ENCODE results near the gene WDFY3.
"Not testable (repeated sequence)": the region's sequence is repeated elsewhere in the genome, so short reads cannot be mapped to it uniquely, and the experiment has no call there.

WDFY3 gene

GRCh38 chr4:84856468-84857049 lies 109.9 kb downstream of the WDFY3 start:
- DNase-seq (ENCODE audit: low read depth, low spot score) = no peak

GRCh38 chr4:84855774-84856173 lies 110.7 kb downstream of the WDFY3 start:
- DNase-seq (ENCODE audit: low read depth, low spot score) = no peak

GRCh38 chr4:84852081-84852480 lies 114.4 kb downstream of the WDFY3 start:
- DNase-seq (ENCODE audit: low read depth, low spot score) = no peak

- DNase-seq (ENCODE audit: low read depth, low spot score) = no peak
These were observed 117.3 kb downstream of the WDFY3 start for GRCh38 chr4:84849051-84849640.

GRCh38 chr4:84848432-84848831 lies 118.1 kb downstream of the WDFY3 start:
- DNase-seq (ENCODE audit: low read depth, low spot score) = no peak

GRCh38 chr4:84847978-84848377 lies 118.5 kb downstream of the WDFY3 start:
- DNase-seq (ENCODE audit: low read depth, low spot score) = no peak

- no peak for DNase-seq (ENCODE audit: low read depth, low spot score)
These were observed 119.5 kb downstream of the WDFY3 start for GRCh38 chr4:84846985-84847384.

- DNase-seq (ENCODE audit: low read depth, low spot score) = no peak
These were observed 125.1 kb downstream of the WDFY3 start for GRCh38 chr4:84841435-84841834.

GRCh38 chr4:84837751-84838150 lies 128.7 kb downstream of the WDFY3 start:
- DNase-seq (ENCODE audit: low read depth, low spot score) = no peak

GRCh38 chr4:84829633-84830032 lies 136.9 kb downstream of the WDFY3 start:
- DNase-seq (ENCODE audit: low read depth, low spot score) = not testable (repeated sequence)

- no peak for DNase-seq (ENCODE audit: low read depth, low spot score)
These were observed 139.8 kb downstream of the WDFY3 start for GRCh38 chr4:84826681-84827080.

- no peak for DNase-seq (ENCODE audit: low read depth, low spot score)
These were observed 140.7 kb downstream of the WDFY3 start for GRCh38 chr4:84825701-84826341.

GRCh38 chr4:84821064-84821463 lies 145.4 kb downstream of the WDFY3 start:
- no peak for DNase-seq (ENCODE audit: low read depth, low spot score)

GRCh38 chr4:84814094-84814750 lies 152.3 kb downstream of the WDFY3 start:
- DNase-seq (ENCODE audit: low read depth, low spot score) = peak; percentile 15

GRCh38 chr4:84809946-84810345 lies 156.5 kb downstream of the WDFY3 start:
- DNase-seq (ENCODE audit: low read depth, low spot score) = no peak

- no peak for DNase-seq (ENCODE audit: low read depth, low spot score)
These were observed 158.2 kb downstream of the WDFY3 start for GRCh38 chr4:84808332-84808731.

- not testable (repeated sequence) for DNase-seq (ENCODE audit: low read depth, low spot score)
These were observed 159.9 kb downstream of the WDFY3 start for GRCh38 chr4:84806541-84806940.

- DNase-seq (ENCODE audit: low read depth, low spot score) = no peak
These were observed 162.4 kb downstream of the WDFY3 start for GRCh38 chr4:84804136-84804535.

GRCh38 chr4:84803720-84804119 lies 162.8 kb downstream of the WDFY3 start:
- DNase-seq (ENCODE audit: low read depth, low spot score) = no peak

- no peak for DNase-seq (ENCODE audit: low read depth, low spot score)
These were observed 163.4 kb downstream of the WDFY3 start for GRCh38 chr4:84803116-84803515.

GRCh38 chr4:84800256-84800655 lies 166.2 kb downstream of the WDFY3 start:
- no peak for DNase-seq (ENCODE audit: low read depth, low spot score)

GRCh38 chr4:84799318-84799717 lies 167.2 kb downstream of the WDFY3 start:
- no peak for DNase-seq (ENCODE audit: low read depth, low spot score)

GRCh38 chr4:84796394-84796793 lies 170.1 kb downstream of the WDFY3 start:
- no peak for DNase-seq (ENCODE audit: low read depth, low spot score)
